ENCODE data around the gene CDKN1A.

- TF ChIP-seq CTCF (IDR thresholded peaks at IDR 0.05; ENCODE audit: low read depth, low read length) (no peak), EZH2phosphoT487 (IDR thresholded peaks at IDR 0.05; ENCODE audit: low read depth) (no peak)
Observed at GRCh38 chr6:36703982-36704381, 25.5 kb downstream of the CDKN1A start.

Data from OCI-LY3 (cell line).